Lower lobe of right lung (tissue), 2 donors: ENCODE measurements around the gene UGP2. TPM values are rescaled to one million over a fixed set of nuclear protein-coding genes. Genes with fewer than 3 reads are reported as not detected.

Experiments
- ATAC-seq, 2 donors: fragments of 200-7000 bp; cut with Tn5 transposase; one replicate each; pipeline ENCODE4 v1.9.1; 2020 to 2022; ENCODE audit warnings: mild to moderate bottlenecking in 2 of 2, moderate library complexity in 2 of 2
- DNase-seq: peaks from one replicate; pipeline ENCODE4 v3.0.0-alpha.2; 2020
- H3K27ac ChIP-seq: fragments of 200-600 bp; one replicate; pipeline ENCODE4 v1.8.0; 2022
- H3K27me3 ChIP-seq: fragments of 200-600 bp; one replicate; pipeline ENCODE4 v1.8.0; 2022; ENCODE audit warnings: low read depth
- H3K36me3 ChIP-seq: fragments of 200-600 bp; one replicate; pipeline ENCODE4 v1.8.0; 2022; ENCODE audit warnings: mild to moderate bottlenecking
- H3K4me1 ChIP-seq: fragments of 200-600 bp; one replicate; pipeline ENCODE4 v1.8.0; 2022
- H3K4me3 ChIP-seq: fragments of 200-600 bp; one replicate; pipeline ENCODE4 v1.8.0; 2022; ENCODE audit warnings: mild to moderate bottlenecking
- H3K9me3 ChIP-seq: fragments of 200-600 bp; one replicate; pipeline ENCODE4 v1.8.0; 2022
- intact Hi-C: fragments of 100-400 bp; cut with DNase I; formaldehyde crosslinking; loops from one replicate; pipeline ENCODE4 v1.11.0; 2022
- total RNA-seq: library from RNA; stranded (reverse); fragmentation: NEBNext Ultra II Directional; extraction: Animal tissue kit (Norgen Biotek cat#: 25700); gene quantifications from one replicate; pipeline ENCODE4 v1.2.1, GENCODE V29; 2021
- TF ChIP-seq, protein P1 (sequence below): fragments of 200-600 bp; IDR thresholded peaks from one replicate; pipeline ENCODE4 v1.8.0; 2022; ENCODE audit warnings: antibody characterized with exemption, mild to moderate bottlenecking
- donor health status: DM: no; HTN: yes; CAD: no; lungs with severe emphysema.

The UGP2 gene
- total RNA-seq, 1 donor from 2014 or later, result 144 TPM

DNA sequence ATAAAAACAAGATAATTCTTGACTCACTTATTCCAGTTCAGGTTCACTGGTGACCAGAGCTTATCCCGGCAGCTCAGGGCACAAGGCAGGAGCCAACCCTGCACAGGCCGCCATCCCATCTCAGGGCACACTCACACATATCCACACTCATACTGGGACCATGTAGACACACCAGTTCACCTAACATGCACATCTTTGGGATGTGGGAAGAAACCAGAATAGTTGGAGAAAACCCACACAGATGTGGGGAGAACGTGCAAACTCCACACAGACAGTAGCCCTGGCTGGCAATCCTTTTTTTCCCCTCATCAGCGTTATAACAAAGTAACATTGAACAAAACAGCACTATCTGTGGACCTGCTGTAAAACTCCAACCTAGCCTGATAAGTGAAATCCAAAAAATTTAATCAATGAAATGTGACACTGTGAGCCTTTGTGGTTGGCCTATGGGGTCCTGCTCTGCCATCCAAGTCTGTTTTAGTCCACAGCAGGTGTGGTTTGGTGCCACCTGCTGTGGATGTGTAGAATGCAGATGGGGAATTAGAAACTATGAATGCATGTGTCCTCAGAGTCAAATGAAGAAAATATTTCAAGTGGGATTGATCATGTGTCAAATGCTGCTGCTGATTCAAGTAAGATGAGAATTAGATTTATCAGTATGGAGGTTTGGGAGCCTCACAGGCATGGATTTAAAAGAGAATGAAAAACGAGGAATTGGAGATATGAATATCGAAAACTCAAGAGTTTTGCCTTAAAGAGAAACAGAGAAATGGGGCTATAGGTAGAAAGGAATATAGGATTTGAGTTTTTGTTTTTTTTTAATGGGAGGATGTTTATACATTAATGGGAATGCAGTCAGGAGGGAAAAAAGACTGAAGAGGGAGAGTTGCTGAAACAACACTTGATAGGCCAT is 47.0 kb downstream of the UGP2 start:
- Histone ChIP-seq H3K9me3 (no peaks in the 10 kb centered on the region), H3K27ac (no peak overlapping the region), H3K27me3 (no peaks in the 10 kb centered on the region), H3K36me3 (peaks cover 97% of the 10 kb centered on the region), H3K4me1 (no peaks in the 10 kb centered on the region), H3K4me3 (no peak overlapping the region)
- TF ChIP-seq, protein P1, sequence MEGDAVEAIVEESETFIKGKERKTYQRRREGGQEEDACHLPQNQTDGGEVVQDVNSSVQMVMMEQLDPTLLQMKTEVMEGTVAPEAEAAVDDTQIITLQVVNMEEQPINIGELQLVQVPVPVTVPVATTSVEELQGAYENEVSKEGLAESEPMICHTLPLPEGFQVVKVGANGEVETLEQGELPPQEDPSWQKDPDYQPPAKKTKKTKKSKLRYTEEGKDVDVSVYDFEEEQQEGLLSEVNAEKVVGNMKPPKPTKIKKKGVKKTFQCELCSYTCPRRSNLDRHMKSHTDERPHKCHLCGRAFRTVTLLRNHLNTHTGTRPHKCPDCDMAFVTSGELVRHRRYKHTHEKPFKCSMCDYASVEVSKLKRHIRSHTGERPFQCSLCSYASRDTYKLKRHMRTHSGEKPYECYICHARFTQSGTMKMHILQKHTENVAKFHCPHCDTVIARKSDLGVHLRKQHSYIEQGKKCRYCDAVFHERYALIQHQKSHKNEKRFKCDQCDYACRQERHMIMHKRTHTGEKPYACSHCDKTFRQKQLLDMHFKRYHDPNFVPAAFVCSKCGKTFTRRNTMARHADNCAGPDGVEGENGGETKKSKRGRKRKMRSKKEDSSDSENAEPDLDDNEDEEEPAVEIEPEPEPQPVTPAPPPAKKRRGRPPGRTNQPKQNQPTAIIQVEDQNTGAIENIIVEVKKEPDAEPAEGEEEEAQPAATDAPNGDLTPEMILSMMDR, result peak; percentile 63
- intact Hi-C loops, result no loop called here
- DNase-seq (no peak), ATAC-seq (peak; percentile 80)

DNA sequence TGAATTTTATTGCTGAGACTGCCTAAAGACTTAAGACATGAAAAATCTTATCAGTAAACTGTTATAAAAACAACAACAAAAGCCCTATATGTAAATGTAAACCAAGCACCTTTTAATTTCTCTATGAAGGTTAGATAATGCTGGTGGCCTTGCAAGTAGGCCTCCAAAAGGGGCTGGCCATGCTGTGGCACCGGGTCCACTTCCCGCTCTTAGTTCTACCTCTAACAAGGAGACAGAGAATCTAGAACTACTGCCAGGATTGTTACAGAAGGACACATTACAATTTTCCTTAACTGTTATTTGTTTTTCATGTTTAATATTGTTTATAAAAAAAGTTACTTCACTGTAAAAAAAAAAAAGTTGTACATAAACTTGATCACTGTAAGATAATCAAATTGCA is 49.0 kb downstream of the UGP2 start:
- intact Hi-C loops, result no loop called here

DNA sequence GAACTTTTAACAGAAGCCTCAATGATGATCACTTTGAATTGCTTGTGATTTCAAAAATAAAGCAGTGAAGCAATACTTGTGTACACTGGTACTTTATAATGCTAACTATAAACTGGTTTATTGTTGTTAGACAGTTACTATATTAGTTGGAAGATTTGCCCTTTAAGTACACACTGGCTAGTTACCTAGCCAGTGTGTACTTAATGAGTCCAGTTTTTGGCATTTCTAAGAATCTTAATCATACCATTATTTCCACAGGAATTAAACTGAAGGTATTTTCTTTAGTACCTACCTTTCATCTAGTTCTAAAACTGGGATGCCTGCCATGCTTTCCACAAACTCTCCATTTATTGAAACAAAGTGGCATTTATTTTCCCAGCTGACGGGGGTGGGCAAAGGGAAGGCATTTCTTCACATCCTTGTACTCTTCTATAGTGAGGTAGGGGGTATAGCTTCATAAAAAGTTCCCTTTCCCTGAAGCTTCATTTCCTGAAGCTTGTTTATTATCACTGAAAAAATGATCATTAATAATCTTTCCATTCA is 49.9 kb downstream of the UGP2 start:
- DNase-seq, result no peak
- peaks cover 94% of the 10 kb centered on the region for H3K36me3 ChIP-seq

More for the DNA sequence above, 49.0 kb downstream of the UGP2 start:
- no peaks in the 10 kb centered on the region for H3K4me1 ChIP-seq
- H3K27me3 ChIP-seq, result no peaks in the 10 kb centered on the region
- DNase-seq (no peak), ATAC-seq (no peak)
- no peak overlapping the region for H3K27ac ChIP-seq
- peaks cover 94% of the 10 kb centered on the region for H3K36me3 ChIP-seq
- TF ChIP-seq, protein P1, result no peak
- no peak overlapping the region for H3K4me3 ChIP-seq
- no peaks in the 10 kb centered on the region for H3K9me3 ChIP-seq

DNA sequence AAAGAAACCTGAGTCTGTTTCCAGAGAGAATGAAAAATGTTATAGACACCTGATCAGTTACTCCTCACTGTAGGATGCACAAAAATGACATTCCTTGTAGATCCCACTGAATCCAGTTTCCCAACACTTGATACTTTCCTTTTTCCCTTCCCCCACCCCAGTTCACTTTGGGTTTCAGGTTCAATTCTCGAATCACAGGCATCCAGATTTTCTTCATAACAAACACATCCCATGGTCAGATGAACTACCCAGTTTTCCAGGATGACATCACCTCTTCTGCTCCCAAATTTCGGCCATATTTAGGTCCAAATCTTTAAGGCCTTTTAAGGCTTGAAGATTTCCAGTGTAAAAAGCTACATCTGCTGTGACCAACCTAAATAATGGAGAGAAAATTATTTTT is 51.5 kb downstream of the UGP2 start:
- Histone ChIP-seq H3K4me3 (no peak overlapping the region), H3K36me3 (peaks cover 94% of the 10 kb centered on the region), H3K27ac (no peak overlapping the region), H3K27me3 (no peaks in the 10 kb centered on the region), H3K4me1 (no peaks in the 10 kb centered on the region), H3K9me3 (no peaks in the 10 kb centered on the region)
- intact Hi-C loops, result no loop called here
- no peak for ATAC-seq
- TF ChIP-seq, protein P1, result no peak
- DNase-seq, result no peak

More for the DNA sequence above, 49.9 kb downstream of the UGP2 start:
- TF ChIP-seq, protein P1, result no peak
- no peak for ATAC-seq
- Histone ChIP-seq H3K9me3 (no peaks in the 10 kb centered on the region), H3K4me3 (no peak overlapping the region), H3K27ac (no peak overlapping the region), H3K27me3 (no peaks in the 10 kb centered on the region), H3K4me1 (no peaks in the 10 kb centered on the region)
- intact Hi-C loops, result no loop called here

DNA sequence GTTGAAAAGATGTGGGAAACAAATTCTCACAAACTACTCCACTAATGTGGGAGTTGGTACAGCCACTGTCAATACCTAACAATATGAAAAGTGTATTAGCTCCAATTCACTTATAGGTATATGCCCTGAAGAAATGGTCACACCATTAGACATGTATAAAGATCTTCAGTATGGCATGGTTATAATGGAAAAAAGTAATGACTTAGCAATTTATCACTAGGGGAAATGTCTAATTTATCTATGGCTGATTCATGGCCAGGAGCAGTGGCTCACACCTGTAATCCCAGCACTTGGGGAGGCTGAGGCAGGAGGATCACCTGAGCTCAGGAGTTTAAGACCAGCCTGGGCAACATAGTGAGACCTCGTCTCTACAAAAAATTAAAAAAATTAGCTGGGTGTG is 52.5 kb downstream of the UGP2 start:
- no peak overlapping the region for H3K4me3 ChIP-seq
- DNase-seq (no peak), ATAC-seq (no peak)
- peaks cover 96% of the 10 kb centered on the region for H3K36me3 ChIP-seq
- H3K27ac ChIP-seq, result no peak overlapping the region
- intact Hi-C loops, result no loop called here
- H3K4me1 ChIP-seq, result no peaks in the 10 kb centered on the region
- H3K9me3 ChIP-seq, result no peaks in the 10 kb centered on the region
- no peaks in the 10 kb centered on the region for H3K27me3 ChIP-seq
- TF ChIP-seq, protein P1, result no peak
